ENCODE data around the gene ANKUB1.

ANKUB1 gene

DNA sequence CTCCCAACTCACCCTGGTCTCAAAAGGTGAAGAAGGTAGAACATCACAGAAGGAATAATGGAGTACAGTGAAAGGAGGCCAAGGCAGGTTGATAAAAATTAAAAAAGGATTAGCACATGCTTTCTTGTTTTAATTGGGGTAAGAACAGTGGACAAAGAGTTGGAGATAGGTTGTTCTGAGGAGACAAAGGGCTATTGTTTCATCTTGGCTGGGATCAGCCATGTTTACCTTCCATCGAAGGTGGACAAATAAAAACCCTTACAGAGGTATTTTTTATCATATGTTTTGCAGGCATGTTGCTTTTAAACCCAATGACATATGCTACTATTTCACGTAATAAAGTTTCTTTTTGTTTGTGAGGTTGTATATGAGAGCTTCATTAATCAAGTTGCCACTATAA, 53.0 kb downstream of the ANKUB1 start:
- H3K36me3 ChIP-seq = peaks cover 17 to 62% (median 49%) of the 10 kb centered on the region in 11 experiments
- no peaks in the 10 kb centered on the region for H3K9me3 ChIP-seq (replicated peaks in 1 of 11)
- H3K4me3 ChIP-seq = no peak overlapping the region
- TF ChIP-seq Cebpa-rat (IDR thresholded peaks at IDR 0.05) = no peak
- H3K9ac ChIP-seq = no peak overlapping the region
- H4K20me1 ChIP-seq = peaks cover 0 to 6% (median 0%) of the 10 kb centered on the region in 11 experiments; a peak in 1 of 22 replicates
- H3K27me3 ChIP-seq = no peaks in the 10 kb centered on the region
- no peak overlapping the region for H3K4me2 ChIP-seq
- no peak overlapping the region for H3K27ac ChIP-seq
- no peaks in the 10 kb centered on the region for H3K4me1 ChIP-seq

DNA sequence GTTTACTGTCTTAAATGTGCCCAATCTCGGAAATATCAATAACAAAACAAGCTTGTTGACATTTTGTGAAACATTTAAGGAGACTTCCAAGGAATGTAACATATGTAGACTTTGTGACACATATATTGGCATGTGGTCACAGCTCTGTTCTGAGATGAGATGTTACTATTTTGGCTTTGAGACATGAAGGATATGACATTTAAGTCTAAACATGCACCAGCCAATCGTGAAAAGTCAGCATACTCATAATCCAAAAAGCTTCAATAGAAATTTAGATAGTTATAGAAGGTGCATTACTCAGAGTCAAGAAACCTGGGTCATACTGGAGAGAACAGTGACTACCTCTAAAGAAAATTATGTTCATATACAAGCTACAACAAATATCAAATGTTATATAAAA, 53.5 kb downstream of the ANKUB1 start:
- H3K4me3 ChIP-seq = no peak overlapping the region
- no peak overlapping the region for H3K4me2 ChIP-seq
- peaks cover 17 to 57% (median 45%) of the 10 kb centered on the region in 11 experiments for H3K36me3 ChIP-seq

DNA sequence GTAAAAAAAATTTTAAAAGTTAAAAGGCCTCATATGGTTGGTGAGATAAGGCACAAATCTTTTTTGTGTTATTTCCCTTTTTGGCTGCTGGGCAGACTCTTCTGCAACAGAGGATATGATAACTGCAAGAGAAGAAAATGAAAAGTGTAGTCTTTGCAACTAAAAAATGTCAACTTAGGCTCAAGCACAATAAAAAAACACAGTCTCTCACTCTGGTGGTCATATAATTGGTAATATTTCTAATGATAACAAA, 55.5 kb downstream of the ANKUB1 start:
- Histone ChIP-seq H3K27me3 (no peaks in the 10 kb centered on the region), H4K20me1 (no peaks in the 10 kb centered on the region), H3K4me2 (no peak overlapping the region), H3K4me1 (no peaks in the 10 kb centered on the region), H3K36me3 (peaks cover 13 to 40% (median 29%) of the 10 kb centered on the region in 11 experiments), H3K9me3 (replicated peaks in 1 of 11) (no peaks in the 10 kb centered on the region), H3K27ac (no peak overlapping the region), H3K9ac (no peak overlapping the region), H3K4me3 (no peak overlapping the region)
- no peak for TF ChIP-seq Cebpa-rat (IDR thresholded peaks at IDR 0.05)

More for the DNA sequence above, 53.5 kb downstream of the ANKUB1 start:
- TF ChIP-seq Cebpa-rat (IDR thresholded peaks at IDR 0.05) = no peak
- Histone ChIP-seq H4K20me1 (0 out of 22 replicates have a peak, but pooled peaks cover 0 to under 1% (median 0%) of the 10 kb centered on the region in 11 experiments), H3K27me3 (no peaks in the 10 kb centered on the region), H3K4me1 (no peaks in the 10 kb centered on the region), H3K27ac (no peak overlapping the region), H3K9ac (no peak overlapping the region), H3K9me3 (replicated peaks in 1 of 11) (no peaks in the 10 kb centered on the region)

DNA sequence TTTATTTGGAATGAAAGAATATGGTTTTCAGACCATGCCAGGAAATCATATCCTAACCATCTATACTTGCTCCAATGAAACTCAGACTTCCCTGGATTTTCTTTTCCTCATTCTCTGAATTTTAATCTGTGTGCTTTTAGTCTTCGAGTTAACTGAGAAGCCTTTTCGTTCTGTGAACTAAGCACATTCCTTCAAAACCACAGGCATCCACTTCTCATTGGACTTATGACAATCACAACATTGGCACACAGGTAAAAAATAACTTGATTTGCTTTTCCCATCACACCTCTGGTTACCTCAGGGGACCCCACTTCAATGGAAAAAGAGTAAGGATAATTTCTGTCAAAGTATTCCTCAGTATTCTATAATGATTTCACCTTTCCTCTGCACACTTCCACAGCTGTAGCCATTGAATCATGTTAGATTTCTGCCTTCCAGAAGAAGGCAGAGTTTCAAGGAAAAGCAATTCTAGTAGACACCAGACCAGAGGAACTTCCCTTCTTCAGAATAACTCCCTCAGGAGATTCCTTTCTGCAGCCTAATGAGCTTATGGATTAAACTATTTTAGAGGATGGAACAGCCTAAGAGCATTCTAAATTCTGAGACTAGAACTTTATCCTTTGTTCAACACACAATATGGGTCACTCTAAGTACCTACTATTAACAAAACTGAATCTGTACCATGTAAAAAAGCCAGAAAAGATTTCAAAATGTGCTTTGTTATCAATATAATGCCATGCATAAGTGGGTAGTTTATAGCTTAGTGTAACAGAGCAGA, 56.0 kb downstream of the ANKUB1 start:
- TF ChIP-seq Cebpa-rat (IDR thresholded peaks at IDR 0.05) = no peak
- no peaks in the 10 kb centered on the region for H3K4me1 ChIP-seq
- no peaks in the 10 kb centered on the region for H3K9me3 ChIP-seq (replicated peaks in 1 of 11)
- H3K4me2 ChIP-seq = no peak overlapping the region
- H3K27me3 ChIP-seq = no peaks in the 10 kb centered on the region
- H3K36me3 ChIP-seq = peaks cover 12 to 35% (median 27%) of the 10 kb centered on the region in 11 experiments
- no peaks in the 10 kb centered on the region for H4K20me1 ChIP-seq
- H3K4me3 ChIP-seq = no peak overlapping the region
- no peak overlapping the region for H3K27ac ChIP-seq
- no peak overlapping the region for H3K9ac ChIP-seq

DNA sequence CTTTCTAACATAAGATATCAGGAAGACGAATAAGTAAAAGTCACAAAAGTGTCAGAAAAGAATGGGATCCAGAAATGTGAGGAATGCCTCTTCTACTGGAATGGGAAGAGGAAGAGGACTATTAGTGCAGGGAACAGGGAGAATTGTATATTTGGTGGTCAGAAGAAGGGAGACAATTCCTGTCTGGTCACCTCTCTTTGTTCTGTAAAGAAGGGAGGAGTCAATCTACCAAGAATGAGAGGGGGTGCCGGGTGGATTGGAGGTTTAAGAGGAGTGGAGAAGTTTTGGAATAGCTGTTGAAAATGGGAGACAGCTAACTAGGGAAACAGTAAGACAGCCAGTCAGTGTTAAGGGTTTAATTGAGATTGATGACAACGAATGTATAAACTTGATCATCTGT, 60.1 kb downstream of the ANKUB1 start:
- no peak for TF ChIP-seq Cebpa-rat (IDR thresholded peaks at IDR 0.05)
- H3K4me1 ChIP-seq = peaks cover 0 to 12% (median 0%) of the 10 kb centered on the region in 10 experiments; a peak in 4 of 20 replicates
- no peak overlapping the region for H3K9ac ChIP-seq
- H3K4me2 ChIP-seq = no peak overlapping the region
- H3K27ac ChIP-seq = no peak overlapping the region
- no peaks in the 10 kb centered on the region for H4K20me1 ChIP-seq
- H3K36me3 ChIP-seq = no peaks in the 10 kb centered on the region
- no peaks in the 10 kb centered on the region for H3K27me3 ChIP-seq
- no peak overlapping the region for H3K4me3 ChIP-seq
- H3K9me3 ChIP-seq (replicated peaks in 1 of 11) = no peaks in the 10 kb centered on the region

DNA sequence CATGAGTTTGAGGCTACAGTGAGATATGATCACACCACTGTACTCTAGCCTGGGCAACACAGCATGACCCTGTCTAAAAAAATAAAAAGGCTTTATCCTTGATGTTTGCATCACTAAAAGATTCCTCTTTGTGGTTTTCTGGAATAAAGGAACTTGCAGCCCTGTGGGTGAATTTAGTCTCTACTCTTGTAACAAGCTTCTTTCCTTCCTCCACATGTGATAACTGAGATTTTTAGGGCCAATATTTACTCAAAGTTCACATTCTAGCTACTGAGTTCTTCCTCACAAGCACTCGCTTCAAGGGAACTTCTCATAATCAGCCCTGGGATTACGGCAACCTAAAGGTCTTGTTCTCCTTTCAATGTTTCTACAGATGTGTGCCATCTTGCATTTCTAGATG, 64.7 kb downstream of the ANKUB1 start:
- Histone ChIP-seq H3K9ac (no peak overlapping the region), H3K27ac (no peak overlapping the region), H3K9me3 (replicated peaks in 1 of 11) (peaks cover 0 to 3% (median 0%) of the 10 kb centered on the region in 11 experiments; a peak in 4 of 22 replicates), H3K4me1 (peaks cover 0 to 12% (median 0%) of the 10 kb centered on the region in 10 experiments; a peak in 4 of 20 replicates), H3K27me3 (no peaks in the 10 kb centered on the region), H3K4me3 (no peak overlapping the region), H3K4me2 (peak overlapping the region in 2 of 11 experiments; percentile 70; a peak in 4 of 22 replicates), H4K20me1 (no peaks in the 10 kb centered on the region), H3K36me3 (no peaks in the 10 kb centered on the region)
- no peak for TF ChIP-seq Cebpa-rat (IDR thresholded peaks at IDR 0.05)

DNA sequence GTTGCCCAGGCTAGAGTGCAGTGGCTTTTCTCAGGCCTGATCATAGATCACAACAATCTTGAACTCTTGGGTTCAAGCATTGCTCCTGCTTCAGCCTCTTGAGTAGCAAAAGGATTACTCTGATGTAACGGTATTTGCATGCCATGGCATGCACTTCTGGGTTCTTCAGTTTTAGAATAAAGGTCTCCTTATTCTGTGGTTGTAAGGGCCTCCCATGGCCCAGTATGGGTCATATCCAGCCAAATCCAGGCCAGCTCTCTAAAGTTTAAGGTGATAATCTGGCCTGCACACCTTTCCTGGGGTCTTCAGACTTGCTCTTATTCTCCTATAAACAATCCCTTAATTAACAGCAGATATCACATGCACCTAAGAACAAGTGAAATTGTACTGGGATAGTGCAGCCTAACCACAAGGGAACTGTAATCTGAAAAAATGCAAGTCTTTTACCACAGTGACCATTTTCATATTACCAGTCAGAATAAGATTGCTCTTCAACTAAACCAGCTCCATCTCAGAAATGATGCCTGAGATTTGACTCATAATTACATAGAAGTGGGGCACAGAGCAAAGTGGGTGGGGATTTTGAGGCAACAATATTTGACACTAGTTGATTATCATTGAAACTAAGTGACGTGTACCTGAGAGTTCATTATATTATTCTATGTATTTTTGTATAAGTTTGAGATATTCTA, 65.5 kb downstream of the ANKUB1 start:
- H3K9me3 ChIP-seq (replicated peaks in 1 of 11) = peaks cover 0 to 7% (median under 1%) of the 10 kb centered on the region in 11 experiments; a peak in 8 of 22 replicates
- no peaks in the 10 kb centered on the region for H3K27me3 ChIP-seq
- no peak overlapping the region for H3K27ac ChIP-seq
- no peaks in the 10 kb centered on the region for H3K36me3 ChIP-seq
- no peaks in the 10 kb centered on the region for H4K20me1 ChIP-seq
- H3K4me1 ChIP-seq = peaks cover 0 to 12% (median 0%) of the 10 kb centered on the region in 10 experiments; a peak in 4 of 20 replicates
- H3K4me3 ChIP-seq = no peak overlapping the region
- H3K4me2 ChIP-seq = 0 out of 22 replicates have a peak overlapping the region, but pooled peaks of 1 of the 11 experiments have one; percentile 34
- TF ChIP-seq Cebpa-rat (IDR thresholded peaks at IDR 0.05) = no peak
- no peak overlapping the region for H3K9ac ChIP-seq

DNA sequence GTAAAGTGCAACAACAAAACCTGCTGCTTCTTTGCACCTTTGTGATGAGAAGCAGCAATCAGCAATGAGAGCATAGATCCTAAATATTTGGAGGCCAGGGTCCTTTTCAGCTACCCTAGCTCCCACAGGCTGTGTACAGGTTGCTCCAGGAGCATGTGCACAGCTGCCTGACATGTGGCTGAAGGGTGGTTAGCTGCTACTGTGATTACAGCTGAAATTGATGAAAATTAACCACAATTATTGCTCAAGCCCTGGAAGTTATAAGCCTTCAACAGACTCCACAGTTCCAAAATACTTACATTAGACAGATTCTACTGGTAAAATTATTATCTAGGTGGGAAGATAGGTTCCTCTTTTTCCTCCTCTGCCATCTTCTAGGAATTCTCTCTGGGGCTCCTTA, 68.6 kb downstream of the ANKUB1 start:
- no peaks in the 10 kb centered on the region for H3K36me3 ChIP-seq
- H3K4me3 ChIP-seq = no peak overlapping the region
- H3K27me3 ChIP-seq = no peaks in the 10 kb centered on the region
- peaks cover 12 to 27% (median 18%) of the 10 kb centered on the region in 11 experiments for H3K9me3 ChIP-seq (replicated peaks in 1 of 11)
- no peak overlapping the region for H3K27ac ChIP-seq
- no peak overlapping the region for H3K4me2 ChIP-seq
- peaks cover 0 to 12% (median 0%) of the 10 kb centered on the region in 10 experiments; a peak in 4 of 20 replicates for H3K4me1 ChIP-seq
- TF ChIP-seq Cebpa-rat (IDR thresholded peaks at IDR 0.05) = no peak
- H4K20me1 ChIP-seq = no peaks in the 10 kb centered on the region
- H3K9ac ChIP-seq = no peak overlapping the region

DNA sequence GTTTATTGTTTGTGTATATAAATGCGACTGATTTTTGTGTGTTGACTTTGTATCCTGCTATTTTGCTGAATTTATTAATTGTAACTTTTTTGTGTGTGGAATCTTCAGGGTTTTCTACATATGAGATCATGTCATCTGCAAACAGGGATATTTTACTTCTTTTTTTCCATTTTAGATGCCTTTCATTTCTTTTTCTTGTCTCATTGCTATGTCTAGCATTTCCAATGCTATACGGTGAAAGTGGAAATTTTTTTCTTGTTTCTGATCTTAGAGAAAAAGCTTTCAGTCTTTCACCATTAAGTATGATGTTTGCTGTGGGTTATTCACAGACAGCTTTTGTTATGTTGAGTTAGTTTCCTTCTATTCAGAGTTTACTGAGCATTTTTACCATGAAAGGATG, 71.4 kb downstream of the ANKUB1 start:
- H3K4me3 ChIP-seq = no peak overlapping the region
- no peaks in the 10 kb centered on the region for H4K20me1 ChIP-seq
- TF ChIP-seq Cebpa-rat (IDR thresholded peaks at IDR 0.05) = no peak
- H3K36me3 ChIP-seq = no peaks in the 10 kb centered on the region
- no peak overlapping the region for H3K9ac ChIP-seq
- no peak overlapping the region for H3K27ac ChIP-seq
- H3K27me3 ChIP-seq = no peaks in the 10 kb centered on the region
- no peaks in the 10 kb centered on the region for H3K4me1 ChIP-seq
- no peak overlapping the region for H3K4me2 ChIP-seq
- peaks cover 12 to 27% (median 18%) of the 10 kb centered on the region in 11 experiments for H3K9me3 ChIP-seq (replicated peaks in 1 of 11)
